Midbrain (tissue), 1 donor: ENCODE measurements around the gene AQP11.
A peak's percentile ranks its signal among the peaks of the same experiment; 100 is the strongest.
"Not testable (repeated sequence)": the region's sequence is repeated elsewhere in the genome, so short reads cannot be mapped to it uniquely, and the experiment has no call there.

Experiments
- DNase-seq: peaks from one replicate; lab custom pipeline; 2025; lab: John Stamatoyannopoulos, UW

The AQP11 gene

DNA sequence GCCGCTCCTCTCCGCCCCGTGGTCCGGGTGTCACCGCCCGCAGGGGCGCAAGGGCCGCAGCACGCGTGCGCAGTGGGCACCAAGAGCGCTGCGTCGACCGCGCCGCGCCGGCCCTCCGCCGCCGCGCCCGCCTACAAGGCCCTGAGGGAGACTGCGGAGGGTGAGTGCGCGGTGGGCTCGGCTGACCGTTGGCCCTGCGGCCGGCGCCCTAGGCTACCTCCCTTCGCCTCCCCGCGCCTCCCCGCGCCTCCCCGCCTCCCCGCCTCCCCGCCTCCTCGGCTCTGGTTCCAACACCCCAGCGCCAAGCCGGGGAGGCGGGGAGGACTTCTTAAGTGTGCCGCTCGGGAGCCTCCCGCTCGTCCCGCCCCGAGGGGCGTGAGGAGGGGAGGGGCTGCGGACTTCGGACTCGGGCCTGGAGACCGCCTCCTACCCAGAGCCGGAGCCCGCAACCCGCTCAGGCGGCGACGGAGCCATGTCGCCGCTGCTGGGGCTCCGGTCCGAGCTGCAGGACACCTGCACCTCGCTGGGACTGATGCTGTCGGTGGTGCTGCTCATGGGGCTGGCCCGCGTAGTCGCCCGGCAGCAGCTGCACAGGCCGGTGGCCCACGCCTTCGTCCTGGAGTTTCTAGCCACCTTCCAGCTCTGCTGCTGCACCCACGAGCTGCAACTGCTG, at the start of gene AQP11:
Gene AQP11, plus strand, starts transcription at position 433 of the 673 bp plus-strand sequence. Its CDS starts 40 bp downstream, at position 473.
- DNase-seq: peak; percentile 83

DNA sequence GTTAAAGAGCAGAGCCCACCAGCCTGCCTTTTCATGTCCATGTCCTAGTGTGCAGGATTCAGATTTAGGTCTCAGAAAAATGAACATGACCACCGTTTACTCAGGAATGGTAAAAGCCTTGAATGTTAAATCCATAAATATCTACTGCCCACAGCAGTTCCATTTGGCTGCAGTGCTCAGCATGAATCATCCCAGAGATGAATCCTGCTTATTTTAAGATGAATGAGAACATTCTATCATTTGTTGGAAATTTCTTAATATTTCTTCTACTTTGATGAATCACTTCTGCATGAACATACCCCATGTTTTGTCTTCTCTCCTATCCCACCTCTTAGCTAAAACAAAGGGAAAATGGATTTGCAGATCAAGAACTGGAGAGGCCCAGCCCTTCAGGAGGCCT, 47.5 kb upstream of the AQP11 start:
- no peak for DNase-seq

GRCh38 chr11:77547047-77547836, 42.5 kb upstream of the AQP11 start:
- DNase-seq: no peak

- DNase-seq: peak; percentile 82
Observed at GRCh38 chr11:77547863-77548551, 41.7 kb upstream of the AQP11 start.

DNA sequence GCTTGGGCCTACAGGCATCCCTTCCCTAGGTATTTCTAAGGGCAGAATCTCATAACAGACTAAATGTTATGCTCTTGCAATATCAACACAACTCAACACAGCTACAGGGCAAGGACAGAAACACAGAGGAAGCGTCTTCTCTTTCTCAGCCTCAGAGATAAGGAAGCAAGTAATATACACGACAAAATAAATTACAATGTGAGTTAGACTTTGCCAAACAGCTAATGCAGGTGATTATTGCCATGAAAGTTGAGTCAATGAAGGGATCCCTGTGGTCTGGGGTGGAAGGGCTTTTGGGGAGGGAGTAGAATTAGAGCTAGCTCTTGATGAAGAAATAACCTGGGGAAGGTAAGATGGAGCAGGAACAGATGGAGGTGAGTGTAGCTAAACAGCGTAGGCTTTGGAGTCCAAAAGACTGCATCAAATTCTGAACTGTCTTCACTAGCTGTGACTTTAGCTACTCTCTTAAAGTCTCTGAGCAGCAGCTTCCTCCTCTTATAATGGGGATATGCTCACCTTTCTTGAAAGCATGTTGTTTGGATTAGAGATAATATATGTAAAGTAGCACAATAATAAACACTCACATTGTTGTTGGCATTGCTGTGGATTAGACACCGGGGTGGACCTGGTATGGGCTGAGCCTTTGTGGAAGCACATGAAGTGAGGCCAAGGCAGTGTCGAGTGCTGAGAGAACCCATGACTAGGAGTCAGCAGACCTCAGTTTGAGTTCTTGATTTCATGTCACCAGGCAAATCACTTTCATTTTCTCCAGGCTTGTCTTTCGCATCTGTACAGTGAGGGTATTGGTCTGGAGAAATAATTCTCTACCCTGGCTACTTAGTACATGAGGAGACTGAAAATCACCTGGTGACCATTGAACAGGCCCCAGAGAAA, 41.0 kb upstream of the AQP11 start:
- DNase-seq: no peak

- not testable (repeated sequence) for DNase-seq
Observed at GRCh38 chr11:77551426-77551825, 38.3 kb upstream of the AQP11 start.

GRCh38 chr11:77557553-77557952, 32.2 kb upstream of the AQP11 start:
- peak; percentile 36 for DNase-seq

- DNase-seq: no peak
Observed at GRCh38 chr11:77558380-77558779, 31.4 kb upstream of the AQP11 start.

GRCh38 chr11:77559686-77560401, 29.9 kb upstream of the AQP11 start:
- DNase-seq: no peak

- no peak for DNase-seq
Observed at GRCh38 chr11:77560605-77561004, 29.1 kb upstream of the AQP11 start.

- no peak for DNase-seq
Observed at GRCh38 chr11:77561257-77561656, 28.5 kb upstream of the AQP11 start.

DNA sequence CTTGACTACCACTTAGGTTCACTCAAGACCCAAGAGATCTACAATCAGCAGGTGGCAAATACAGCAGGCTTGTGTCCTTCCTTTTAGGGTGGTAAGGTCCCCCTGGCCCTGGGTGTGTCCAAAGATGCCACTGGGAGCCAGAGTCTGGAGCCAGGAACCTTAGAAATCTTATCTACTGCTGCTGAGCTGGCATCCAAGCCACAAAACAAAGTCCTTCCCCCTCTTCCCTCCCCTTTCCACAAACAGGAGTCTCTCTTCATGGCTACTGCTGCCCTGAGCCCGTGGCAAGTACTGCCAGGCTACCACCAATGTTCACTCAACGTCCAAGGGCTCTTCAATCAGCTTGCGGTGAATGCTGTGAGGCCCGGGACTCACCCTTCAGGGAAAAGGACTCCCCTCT, 21.4 kb upstream of the AQP11 start:
- DNase-seq: no peak

- DNase-seq: no peak
Observed at GRCh38 chr11:77568916-77569675, 20.7 kb upstream of the AQP11 start.

- DNase-seq: no peak
Observed at GRCh38 chr11:77569676-77570070, 20.1 kb upstream of the AQP11 start.

- DNase-seq: not testable (repeated sequence)
Observed at GRCh38 chr11:77570896-77571295, 18.9 kb upstream of the AQP11 start.

- DNase-seq: not testable (repeated sequence)
Observed at GRCh38 chr11:77575428-77575827, 14.3 kb upstream of the AQP11 start.

DNA sequence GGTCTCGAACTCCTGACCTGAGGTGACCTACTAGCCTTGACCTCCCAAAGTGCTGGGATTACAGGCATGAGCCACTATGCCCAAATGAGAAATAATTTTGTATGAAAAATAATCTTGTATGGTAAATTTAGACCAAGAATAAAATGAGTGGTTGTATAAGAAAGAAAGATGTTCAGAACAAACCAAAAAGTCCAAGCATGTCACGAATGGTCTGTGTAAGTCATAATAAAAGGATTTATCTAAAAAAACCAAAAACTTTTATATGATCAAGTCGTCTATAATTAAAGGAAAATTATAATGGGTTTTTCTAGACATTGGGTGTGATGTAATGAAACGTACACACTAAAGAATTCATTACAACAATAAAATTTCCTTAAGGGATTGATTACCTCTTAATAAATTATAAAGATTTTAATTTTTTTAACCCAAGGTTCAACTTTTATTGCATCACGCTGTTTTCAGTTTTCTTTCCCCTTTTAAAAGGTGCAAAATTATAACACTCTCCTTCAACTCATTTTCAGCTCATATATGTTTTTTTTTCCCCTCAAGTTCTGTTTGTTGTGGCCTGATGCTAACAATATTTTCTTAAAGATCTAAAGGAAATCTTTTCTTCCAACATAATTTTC, 8.9 kb upstream of the AQP11 start:
- no peak for DNase-seq

- no peak for DNase-seq
Observed at GRCh38 chr11:77589181-77589520, 602 bp upstream of the AQP11 start.

DNA sequence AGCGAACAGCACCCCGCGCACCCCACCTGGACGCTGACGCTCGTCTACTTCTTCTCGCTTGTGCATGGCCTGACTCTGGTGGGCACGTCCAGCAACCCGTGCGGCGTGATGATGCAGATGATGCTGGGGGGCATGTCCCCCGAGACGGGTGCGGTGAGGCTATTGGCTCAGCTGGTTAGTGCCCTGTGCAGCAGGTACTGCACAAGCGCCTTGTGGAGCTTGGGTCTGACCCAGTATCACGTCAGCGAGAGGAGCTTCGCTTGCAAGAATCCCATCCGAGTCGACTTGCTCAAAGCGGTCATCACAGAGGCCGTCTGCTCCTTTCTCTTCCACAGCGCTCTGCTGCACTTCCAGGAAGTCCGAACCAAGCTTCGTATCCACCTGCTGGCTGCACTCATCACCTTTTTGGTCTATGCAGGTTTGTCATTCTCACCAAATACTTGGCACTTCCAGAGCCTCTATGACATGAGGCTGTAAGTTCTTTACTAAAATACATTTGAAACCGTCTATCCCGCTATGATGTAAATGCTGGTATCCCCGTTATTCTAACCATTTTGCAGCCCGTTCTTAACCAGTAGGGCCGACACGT, 535 bp downstream of the AQP11 start:
- DNase-seq: peak; percentile 76

GRCh38 chr11:77592727-77593126, 3.0 kb downstream of the AQP11 start:
- DNase-seq: no peak
